GM12878 (cell line): ENCODE data around the gene GDF15. TPM values are rescaled to one million over a fixed set of nuclear protein-coding genes. Genes with fewer than 3 reads are reported as not detected.

Experiments used
- ATAC-seq: fragments of 200-7000 bp; cut with Tn5 transposase; 3 replicates; pipeline ENCODE4 v1.9.1; 2020; ENCODE audit warnings: mild to moderate bottlenecking, moderate library complexity
- BruUV-seq: library from RNA; stranded (reverse); fragments of 400-500 nt; replicated peaks from 2 replicates; lab custom pipeline; 2021; lab: Mats Ljungman, UMichigan
- CTCF ChIA-PET: fragments of 300-600 bp; sonication (Branson Sonifier 250); formaldehyde crosslinking; extraction: SDS; loops from one replicate; lab custom pipeline; 2021; ENCODE audit warnings: inconsistent platforms; lab: Yijun Ruan, JAX
- POLR2A ChIA-PET: fragments of 350-600 bp; formaldehyde crosslinking; extraction: SDS; loops from one replicate; lab custom pipeline; 2021; ENCODE audit warnings: inconsistent platforms; lab: Charles Lee
- RAD21 ChIA-PET: fragments of 300-600 bp; sonication (Branson Sonifier 250); formaldehyde crosslinking; loops from one replicate; lab custom pipeline; 2023; ENCODE audit warnings: antibody characterized with exemption; ENCODE audit not compliant: unreplicated experiment; lab: Charles Lee
- SMC1A ChIA-PET: fragments of 300-600 bp; sonication (Branson Sonifier 250); formaldehyde crosslinking; loops from one replicate; lab custom pipeline; 2023; ENCODE audit not compliant: unreplicated experiment, uncharacterized antibody; lab: Charles Lee
- DNase-seq: peaks from one replicate; pipeline ENCODE4 v3.0.0-alpha.2; 2011; ENCODE audit warnings: low read depth, low spot score
- FAIRE-seq: peaks from 3 replicates; lab custom pipeline; 2011; peaks lifted over from hg19 to GRCh38; lab: Jason Lieb, UNC
- H2AFZ ChIP-seq: 2 replicates; pipeline ENCODE4 v1.6.0; 2011; ENCODE audit warnings: low read depth, low read length, control low read depth; ENCODE audit not compliant: control insufficient read depth
- H3K27ac ChIP-seq: 2 replicates; pipeline ENCODE4 v1.5.1; 2011; ENCODE audit warnings: control low read depth; ENCODE audit not compliant: control insufficient read depth, insufficient read depth
- H3K27me3 ChIP-seq, 2 experiments: replicated peaks in 1 of 2; 2 replicates each; pipeline versions ENCODE4 v1.6.0 to v1.6.1; 2011; ENCODE audit warnings: low read length in 1 of 2; ENCODE audit not compliant: control insufficient read depth in 2 of 2, insufficient read depth in 2 of 2
- H3K36me3 ChIP-seq, 2 experiments: 2 replicates each; pipeline ENCODE4 v1.5.1; 2011; ENCODE audit warnings: low read length in 1 of 2; ENCODE audit not compliant: control insufficient read depth in 2 of 2, insufficient read depth in 2 of 2
- H3K4me1 ChIP-seq: 2 replicates; pipeline ENCODE4 v1.6.1; 2011; ENCODE audit warnings: mild to moderate bottlenecking, low read length, moderate library complexity, mixed read lengths; ENCODE audit not compliant: control insufficient read depth, insufficient read depth
- H3K4me2 ChIP-seq: 2 replicates; pipeline ENCODE4 v1.6.0; 2011; ENCODE audit warnings: control low read depth; ENCODE audit not compliant: control insufficient read depth, insufficient read depth
- H3K4me3 ChIP-seq: fragments of 200-600 bp; sonication (generic); 2 replicates; pipeline ENCODE4 v1.5.1; 2016
- H3K79me2 ChIP-seq: 2 replicates; pipeline ENCODE4 v1.6.0; 2011; ENCODE audit warnings: low read length; ENCODE audit not compliant: control insufficient read depth, insufficient read depth
- H3K9ac ChIP-seq: 2 replicates; pipeline ENCODE4 v1.8.0; 2011; ENCODE audit warnings: low read length, control low read depth, mixed read lengths; ENCODE audit not compliant: control insufficient read depth, insufficient read depth
- H3K9me3 ChIP-seq: replicated peaks from 3 replicates; pipeline ENCODE4 v1.5.1; 2011; ENCODE audit warnings: mild to moderate bottlenecking, low read length; ENCODE audit not compliant: control insufficient read depth, insufficient read depth
- H4K20me1 ChIP-seq: 2 replicates; pipeline ENCODE4 v1.6.0; 2011; ENCODE audit not compliant: control insufficient read depth, insufficient read depth
- ATF3 ChIP-seq: IDR thresholded peaks from 2 replicates; pipeline ENCODE4 v1.6.1; 2011; ENCODE audit warnings: low read depth, mild to moderate bottlenecking, low read length, moderate library complexity, borderline replicate concordance; ENCODE audit errors: extremely low read depth
- ATF7 ChIP-seq: fragments of 450-650 bp; IDR thresholded peaks from 2 replicates; pipeline ENCODE4 v1.6.1; 2016; ENCODE audit warnings: low read depth, mild to moderate bottlenecking
- BCL11A ChIP-seq: IDR thresholded peaks from 2 replicates; pipeline ENCODE4 v1.6.1; 2011; ENCODE audit warnings: low read depth, low read length
- BHLHE40 ChIP-seq, 2 experiments: fragments of 450-650 bp in 1 of 2; IDR thresholded peaks; 2 replicates each; pipeline ENCODE4 v1.6.1; 2011 to 2017; ENCODE audit warnings: low read depth in 2 of 2, borderline replicate concordance in 1 of 2, improper control_type of control experiment in 1 of 2, low read length in 1 of 2, mild to moderate bottlenecking in 1 of 2
- DPF2 ChIP-seq: fragments of 450-650 bp; IDR thresholded peaks from 2 replicates; pipeline ENCODE4 v1.6.1; 2017; ENCODE audit warnings: mild to moderate bottlenecking
- EED ChIP-seq: sonication (generic); IDR thresholded peaks from 2 replicates; pipeline ENCODE4 v1.6.1; 2016; ENCODE audit warnings: antibody characterized with exemption, low read depth
- EGR1 ChIP-seq, 2 experiments: IDR thresholded peaks; 1 replicate in 1 of 2; 2 replicates in 1 of 2; pipeline ENCODE4 v1.6.1; 2011 to 2012; ENCODE audit warnings: low read depth in 2 of 2, low read length in 2 of 2, borderline replicate concordance in 1 of 2, mild to moderate bottlenecking in 1 of 2, moderate library complexity in 1 of 2
- ESRRA ChIP-seq: IDR thresholded peaks from 2 replicates; pipeline ENCODE4 v1.6.1; 2012; ENCODE audit warnings: mild to moderate bottlenecking, low read length, improper control_type of control experiment
- HDAC6 ChIP-seq: fragments of 200-600 bp; sonication (generic); IDR thresholded peaks from one replicate; pipeline ENCODE4 v1.8.0; 2017; ENCODE audit warnings: antibody characterized with exemption; ENCODE audit not compliant: unreplicated experiment
- IKZF1 ChIP-seq: fragments of 450-650 bp; conservative IDR thresholded peaks from 2 replicates; pipeline ENCODE4 v1.6.1; 2017; ENCODE audit warnings: antibody characterized with exemption, mild to moderate bottlenecking
- IRF5 ChIP-seq: fragments of 450-650 bp; IDR thresholded peaks from 2 replicates; pipeline ENCODE4 v1.6.1; 2017; ENCODE audit warnings: borderline replicate concordance
- KLF5 ChIP-seq: fragments of 450-650 bp; IDR thresholded peaks from 2 replicates; pipeline ENCODE4 v1.6.1; 2014; ENCODE audit warnings: mild to moderate bottlenecking; ENCODE audit not compliant: partially characterized antibody
- MTA2 ChIP-seq: fragments of 450-650 bp; IDR thresholded peaks from 2 replicates; pipeline ENCODE4 v1.6.1; 2016; ENCODE audit warnings: low read depth, mild to moderate bottlenecking, moderate library complexity
- MYC ChIP-seq: IDR thresholded peaks from 2 replicates; pipeline ENCODE4 v1.6.1; 2011; ENCODE audit warnings: mild to moderate bottlenecking, low read length, moderate library complexity, inconsistent platforms; ENCODE audit not compliant: insufficient read depth, insufficient replicate concordance, insufficient read length, severe bottlenecking
- POLR2A ChIP-seq: IDR thresholded peaks from 2 replicates; pipeline ENCODE4 v1.6.1; 2011; ENCODE audit warnings: low read depth, mild to moderate bottlenecking, low read length
- RUNX3 ChIP-seq: IDR thresholded peaks from 2 replicates; pipeline ENCODE4 v1.6.1; 2012; ENCODE audit warnings: low read length, inconsistent platforms
- SP1 ChIP-seq: IDR thresholded peaks from one replicate; pipeline ENCODE4 v1.6.1; 2011; ENCODE audit warnings: low read depth, low read length
- SPI1 ChIP-seq: IDR thresholded peaks from 2 replicates; pipeline ENCODE4 v1.6.1; 2011; ENCODE audit warnings: low read depth, mild to moderate bottlenecking, low read length, moderate library complexity, borderline replicate concordance; ENCODE audit not compliant: insufficient read depth
- SREBF2 ChIP-seq: IDR thresholded peaks from 2 replicates; pipeline ENCODE4 v1.6.1; 2012; ENCODE audit warnings: mild to moderate bottlenecking, low read length
- TAF1 ChIP-seq: IDR thresholded peaks from 2 replicates; pipeline ENCODE4 v1.6.1; 2011; ENCODE audit warnings: mild to moderate bottlenecking, low read depth, low read length, borderline replicate concordance
- TCF12 ChIP-seq: IDR thresholded peaks from 2 replicates; pipeline ENCODE4 v1.6.1; 2011; ENCODE audit warnings: low read depth, mild to moderate bottlenecking, low read length
- ZNF217 ChIP-seq: fragments of 450-650 bp; IDR thresholded peaks from 2 replicates; pipeline ENCODE4 v1.6.1; 2017; ENCODE audit warnings: antibody characterized with exemption, mild to moderate bottlenecking
- ZZZ3 ChIP-seq: IDR thresholded peaks from 2 replicates; pipeline ENCODE4 v1.6.1; 2011; ENCODE audit warnings: low read depth; ENCODE audit not compliant: control insufficient read depth, insufficient read length
- WGBS: methylation state at CpG from one replicate; pipeline ENCODE4 v1.1.6; 2016; ENCODE audit warnings: low lambda C conversion rate; ENCODE audit not compliant: insufficient replicate concordance, insufficient coverage; ENCODE audit errors: missing lambda C conversion rate; 5-methylcytosine and 5-hydroxymethylcytosine counted together
- in situ Hi-C: fragments of 300-500 bp; cut with MboI; formaldehyde crosslinking; loops from 9 replicates; pipeline ENCODE4 v1.14.3; 2018; ENCODE audit warnings: mixed read lengths
- intact Hi-C: fragments of 100-400 bp; cut with micrococcal nuclease; formaldehyde crosslinking; loops from one replicate; pipeline ENCODE4 v1.14.2; 2022; ENCODE audit not compliant: unreplicated experiment
- polyA plus RNA-seq, 11 experiments: library from polyadenylated mRNA; depleted of rRNA in 4 of 11; unstranded in 6 of 11; stranded (reverse) in 5 of 11; fragments of >200 nt; fragmentation: Nextera tagmentation in 4 of 11; fragmentation: Illumina TruSeq in 1 of 11; extraction: Ambion mirVana in 4 of 11; extraction: Trizol in 1 of 11; gene quantifications; 1 replicate in 1 of 11; 2 replicates in 10 of 11; pipeline versions ENCODE4 v1.2.1 to v1.2.3, GENCODE V29; 2011 to 2016; ENCODE audit warnings: inconsistent platforms in 2 of 11, missing spikeins in 2 of 11, low read depth in 1 of 11
- total RNA-seq, 4 experiments: library from RNA; depleted of rRNA in 3 of 4; stranded (reverse); fragments of >200 nt in 3 of 4; fragmentation: Illumina TruSeq in 1 of 4; extraction: Trizol in 1 of 4; gene quantifications; 2 replicates each; pipeline versions ENCODE4 v1.2.1 to v1.2.3, GENCODE V29; 2013 to 2021

GDF15 gene
- total and polyA plus RNA-seq, 10 of the 15 experiments (the other 5 are each of a cell fraction or from before 2014, with no cell fraction given), result 0.11 to 3.6 (median 1.6) TPM; not detected in 1

- Histone ChIP-seq H3K79me2 (no peaks in the 10 kb centered on the region), H3K9ac (peak within 1 kb of the TSS; percentile 19; the same call in 1 of the 2 replicates), H3K27me3 (no peaks in the 10 kb centered on the region), H3K9me3 (no peaks in the 10 kb centered on the region), H3K4me3 (peak within 1 kb of the TSS; percentile 79), H3K27ac (no peak within 1 kb of the TSS), H3K4me1 (peaks cover 38% of the 10 kb centered on the region), H3K4me2 (peak within 1 kb of the TSS; percentile 79), H2AFZ (peak within 1 kb of the TSS; percentile 69), H3K36me3 (no peaks in the 10 kb centered on the region), H4K20me1 (no peaks in the 10 kb centered on the region)
- POLR2A ChIA-PET, result interaction anchor here (1.0 to 1.8 kb wide), 3 partner anchors 9 to 116 kb away, joined by 3 to 6 read pairs (median 4); partner anchors contain the start of gene JUND
- FAIRE-seq, result no peak
- 5% methylated on average over 33 of the region's 33 CpGs for WGBS
- ATAC-seq, result peak; percentile 88
- CTCF ChIA-PET, result interaction anchor here (0.6 to 5.8 kb wide), 5 partner anchors 7 to 58 kb away, joined by 3 to 67 read pairs (median 4); no protein-coding TSS in a partner anchor
- DNase-seq, result no peak
- in situ Hi-C loops (no loop called here), intact Hi-C loops (no loop called here)
- BruUV-seq, result no TSS peak
- RAD21 ChIA-PET, result no interaction called here
- SMC1A ChIA-PET, result interaction anchor here (1.3 to 1.8 kb wide), 3 partner anchors 9 to 119 kb away, joined by 3 to 10 read pairs (median 5); no protein-coding TSS in a partner anchor
- TF ChIP-seq DPF2 (0 out of 2 replicates have a peak, but pooled peaks have one; percentile 47), TCF12 (0 out of 2 replicates have a peak, but pooled peaks have one; percentile 12), MYC (no peak), TAF1 (peak; percentile 32; the same call in 1 of the 2 replicates), KLF5 (no peak), SP1 (peak; percentile 36), RUNX3 (peak; percentile 16; the same call in 1 of the 2 replicates), IRF5 (no peak), ZZZ3 (no peak), SREBF2 (no peak), EED (peak; percentile 39; the same call in 1 of the 2 replicates), ESRRA (no peak), IKZF1 (0 out of 2 replicates have a peak, but pooled peaks have one; percentile 35), BCL11A (no peak), HDAC6 (no peak), ATF3 (no peak), ZNF217 (0 out of 2 replicates have a peak, but pooled peaks have one; percentile 56), EGR1 (IDR thresholded peaks at IDR 0.05; ENCODE audit: borderline replicate concordance in 1 of 2, low read depth in 2 of 2, low read length in 2 of 2) (peak in 1 of 2 experiments; percentile 42; a peak in 1 of 3 replicates), BHLHE40 (IDR thresholded peaks at IDR 0.05; ENCODE audit: borderline replicate concordance in 1 of 2, low read depth in 2 of 2, low read length in 1 of 2) (peak in 1 of 2 experiments; percentile 29; a peak in 1 of 4 replicates), SPI1 (peak; percentile 76), MTA2 (no peak), POLR2A (peak; percentile 79), ATF7 (peak; percentile 48; the same call in 1 of the 2 replicates)
These were observed 11.6 kb downstream of the GDF15 start, which contains the start of gene LRRC25 for GRCh38 chr19:18397242-18398202. Gene LRRC25 (minus strand): TSS chr19:18397622. CDS start chr19:18396963, 659 bp downstream.
